ENCODE data around the gene BCL2.

The BCL2 gene

DNA sequence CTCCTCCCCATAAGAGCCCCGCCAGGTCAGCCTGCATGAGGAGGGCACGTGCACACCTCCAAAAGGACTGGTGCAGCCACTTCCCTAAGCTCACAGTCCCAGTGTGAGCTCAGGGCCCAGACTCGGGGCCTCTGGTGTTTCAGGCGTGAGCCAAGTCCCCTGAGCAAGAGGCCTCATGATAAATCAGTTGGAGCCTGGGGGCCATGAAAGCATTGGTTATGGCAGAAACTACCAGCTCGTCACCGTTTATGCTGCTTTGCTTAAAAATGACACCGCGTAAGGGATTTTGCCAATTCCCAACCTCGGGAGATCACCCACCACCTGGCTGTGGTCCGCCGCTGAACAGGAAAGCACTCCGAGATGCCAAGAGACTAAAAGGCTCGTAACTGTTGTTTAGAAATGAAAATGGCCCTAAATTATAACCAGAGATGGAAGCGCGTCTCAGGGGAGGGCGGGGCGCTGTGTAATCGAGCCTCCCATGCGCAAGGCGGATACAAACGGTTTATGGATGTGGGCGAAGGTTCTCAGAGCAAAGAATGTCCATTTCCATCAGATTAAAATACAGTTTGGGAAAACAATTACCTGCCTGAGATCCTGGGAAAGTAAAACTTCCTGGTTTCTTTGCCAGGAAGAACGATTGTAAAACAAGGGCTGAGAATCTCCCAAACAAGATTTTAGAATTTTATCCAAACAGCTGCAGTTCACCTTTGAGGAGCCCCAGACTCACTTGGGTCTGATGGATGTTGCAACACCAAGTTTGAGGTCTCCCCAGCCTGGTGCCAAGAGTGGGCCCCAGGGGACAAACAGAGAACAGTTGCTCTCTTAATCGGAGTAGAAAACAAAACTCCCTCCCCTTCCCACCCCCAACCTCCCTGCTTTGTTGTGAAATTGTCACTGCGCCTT, 141.4 kb downstream of the BCL2 start:
- no peak for DNase-seq

DNA sequence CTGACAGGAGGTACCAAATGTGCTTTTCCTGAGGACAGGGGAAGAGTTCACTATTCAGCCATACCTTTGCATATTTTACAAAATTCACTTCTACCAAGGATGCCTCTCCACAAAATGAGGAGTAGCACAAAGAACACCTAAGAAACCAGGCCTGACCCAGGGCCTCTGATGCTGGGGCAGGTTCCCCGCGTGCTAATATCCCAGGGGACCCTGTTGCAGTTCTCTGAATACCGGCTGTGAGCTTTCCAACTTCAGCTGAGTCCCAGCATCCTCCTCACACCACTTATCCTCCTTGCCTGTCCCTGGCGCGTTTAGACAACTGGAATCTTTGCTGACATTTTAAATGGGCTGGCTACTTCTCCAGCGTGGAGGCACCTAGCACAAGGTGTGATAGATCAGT, 142.3 kb downstream of the BCL2 start:
- DNase-seq, result no peak

DNA sequence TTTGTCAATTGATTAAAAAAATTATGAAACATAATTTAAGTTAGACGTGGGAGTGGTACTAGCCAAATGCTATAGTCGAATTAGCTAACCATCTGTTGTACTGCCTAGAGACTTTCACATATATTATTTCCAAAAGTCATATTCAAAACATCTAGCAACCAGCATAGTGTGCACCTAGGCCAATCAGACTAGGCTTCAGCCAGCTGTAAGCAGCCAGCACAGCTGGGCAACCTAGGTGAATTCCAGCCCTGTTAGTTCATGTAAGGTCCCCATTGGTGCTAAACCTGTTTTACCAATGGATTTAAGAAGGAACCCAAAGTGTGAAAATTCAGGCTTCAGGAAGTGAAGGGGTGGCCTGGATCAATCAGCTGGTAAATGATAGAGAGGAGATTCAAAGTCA, 144.3 kb downstream of the BCL2 start:
- DNase-seq, result no peak

DNA sequence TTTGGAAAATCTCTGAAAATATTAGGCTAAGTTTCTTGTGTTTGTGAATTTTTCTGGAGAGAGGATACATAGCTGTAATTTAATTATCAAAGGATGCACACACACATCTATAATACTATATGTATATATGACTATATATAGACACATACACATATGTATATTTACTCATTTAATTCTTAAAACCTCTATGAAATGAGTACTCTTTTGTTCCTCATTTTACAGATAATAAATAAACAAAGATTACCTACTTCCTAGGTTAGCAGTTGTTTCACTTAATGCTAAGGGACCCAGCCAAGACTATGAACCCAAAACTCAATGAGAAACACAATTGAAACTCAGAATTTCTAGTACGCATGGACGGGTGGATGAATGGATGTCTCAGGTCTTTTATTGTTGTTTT, 145.6 kb downstream of the BCL2 start:
- DNase-seq, result no peak

DNA sequence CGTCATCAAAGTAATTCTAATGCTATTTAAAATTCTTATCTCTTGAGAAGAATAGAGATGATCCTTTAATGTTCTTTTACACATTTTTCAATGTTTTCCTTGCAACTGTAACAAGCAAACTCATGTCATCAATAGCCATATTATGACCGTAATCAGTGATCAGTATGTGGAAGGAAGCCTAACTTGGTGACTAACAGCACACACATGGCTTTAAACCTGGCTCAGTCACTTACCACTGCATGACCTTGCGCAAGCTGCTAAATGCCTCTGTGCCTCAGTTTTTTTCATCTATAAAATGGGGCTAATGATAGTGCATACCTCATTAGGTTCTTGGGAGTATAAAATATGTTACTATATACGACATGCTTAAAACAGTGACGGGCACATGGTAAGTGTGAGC, 149.7 kb downstream of the BCL2 start:
- DNase-seq, result no peak

DNA sequence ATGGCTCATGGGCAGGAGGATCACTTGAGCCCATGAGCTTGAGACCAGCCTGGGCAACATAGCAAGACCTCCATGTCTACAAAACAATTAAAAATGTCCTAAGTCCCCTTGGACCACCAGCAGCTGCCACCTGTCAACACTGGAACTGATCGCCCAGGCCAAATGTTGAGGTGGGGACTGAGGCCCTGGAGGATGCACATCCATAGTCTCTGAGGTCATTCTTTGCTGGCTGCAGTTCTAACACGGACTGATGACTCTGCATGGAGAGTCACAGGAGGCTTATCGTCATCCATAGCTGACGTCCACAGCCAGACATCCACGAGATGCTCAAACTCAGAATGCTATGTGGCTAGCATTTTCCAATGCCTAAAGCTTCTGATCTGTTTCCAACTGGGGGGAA, 151.3 kb downstream of the BCL2 start:
- DNase-seq, result no peak

DNA sequence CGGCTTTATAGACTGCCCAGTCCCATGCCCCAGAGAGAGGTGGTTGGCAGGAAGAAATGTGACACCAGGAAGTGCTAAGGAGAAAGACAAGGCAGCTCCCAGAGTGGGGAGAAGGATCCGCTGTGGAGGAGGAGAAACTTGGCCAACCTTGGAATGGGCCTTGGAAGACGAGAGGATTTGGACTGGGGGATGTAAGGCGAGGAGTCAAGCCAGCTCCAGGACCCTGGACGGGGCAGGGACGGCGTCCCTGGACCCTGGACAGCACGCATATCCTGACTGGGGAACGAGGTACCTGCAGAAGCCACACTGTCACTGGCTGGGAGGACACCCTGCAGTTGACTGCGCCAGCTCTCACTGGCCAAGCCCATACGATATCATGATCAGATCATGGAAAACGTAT, 153.4 kb downstream of the BCL2 start:
- no peak for DNase-seq

DNA sequence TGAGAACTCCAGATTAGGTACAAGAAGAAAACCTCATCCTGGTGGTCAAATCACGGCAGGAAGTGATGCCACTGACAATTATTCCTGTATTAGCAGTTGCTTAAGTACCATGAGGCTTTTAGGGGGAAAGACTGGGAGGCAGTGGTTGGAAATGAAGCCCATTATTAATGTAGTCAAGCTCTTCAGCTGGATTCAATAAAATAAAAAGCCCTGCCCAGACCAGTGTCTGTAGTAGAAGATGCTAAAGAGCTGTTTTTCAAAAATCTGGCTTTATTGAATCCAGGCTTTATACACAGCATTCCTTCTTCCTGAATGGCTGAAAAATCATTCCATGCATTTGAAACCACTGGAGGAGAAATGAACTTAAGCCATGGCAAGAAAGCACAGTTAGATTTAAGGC, 155.2 kb downstream of the BCL2 start:
- no peak for DNase-seq

DNA sequence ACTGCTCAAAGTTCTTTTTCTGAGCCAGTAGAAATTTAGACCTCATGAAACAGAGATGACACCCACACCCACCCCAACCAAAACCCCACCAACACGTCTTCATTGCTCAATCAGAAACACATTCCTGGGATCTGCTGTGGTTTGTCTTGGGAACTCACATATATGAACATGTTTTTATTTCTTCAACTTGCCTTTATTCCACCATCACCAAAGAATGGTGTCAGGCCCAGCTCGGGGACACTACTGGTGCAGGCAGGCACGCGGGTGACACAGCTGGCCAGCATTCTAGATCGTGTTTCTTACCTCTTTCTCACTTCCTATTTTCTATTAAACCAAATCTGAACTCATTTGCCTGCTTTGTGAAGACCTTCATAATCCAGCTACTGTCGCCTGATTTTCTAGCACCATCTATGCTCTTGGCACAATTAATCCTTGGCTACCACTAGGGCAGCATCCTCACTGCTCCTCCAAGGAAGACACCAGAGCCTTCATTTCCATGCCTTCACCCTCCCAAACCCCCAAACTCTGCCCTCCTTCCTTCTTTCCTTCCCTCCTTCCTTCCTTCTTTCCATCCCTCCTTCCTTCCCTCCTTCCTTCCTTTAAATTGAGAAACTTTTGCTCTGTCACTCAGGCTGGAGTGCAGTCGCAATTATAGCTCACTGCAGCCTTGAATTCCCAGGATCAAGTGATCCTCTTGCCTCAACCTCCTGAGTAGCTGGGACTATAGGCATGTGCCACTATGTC, 157.1 kb downstream of the BCL2 start:
- peak in 1 of 5 donors; percentile 28 for DNase-seq

DNA sequence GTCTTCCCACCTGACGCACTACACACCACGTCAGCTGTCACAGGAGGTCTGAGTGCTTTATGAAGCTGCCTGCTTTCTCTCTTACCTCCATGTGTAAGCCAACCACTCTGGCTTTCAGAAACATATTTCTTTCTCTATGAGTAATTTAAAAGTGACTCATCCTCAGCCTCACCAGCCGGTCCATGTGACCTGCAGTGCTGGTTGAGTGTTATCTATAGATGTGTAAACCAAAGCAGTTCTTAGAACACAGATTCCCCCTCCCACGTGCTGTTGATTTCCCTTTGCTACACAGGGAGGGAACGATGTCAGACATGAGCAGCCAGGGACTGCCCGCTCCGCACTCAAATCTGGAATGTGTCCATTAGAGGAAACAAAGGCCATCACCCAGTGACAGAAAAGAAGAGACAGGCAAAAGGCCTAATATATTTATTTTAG, 157.8 kb downstream of the BCL2 start:
- DNase-seq, result peak; percentile 58 to 94 (median 72)

DNA sequence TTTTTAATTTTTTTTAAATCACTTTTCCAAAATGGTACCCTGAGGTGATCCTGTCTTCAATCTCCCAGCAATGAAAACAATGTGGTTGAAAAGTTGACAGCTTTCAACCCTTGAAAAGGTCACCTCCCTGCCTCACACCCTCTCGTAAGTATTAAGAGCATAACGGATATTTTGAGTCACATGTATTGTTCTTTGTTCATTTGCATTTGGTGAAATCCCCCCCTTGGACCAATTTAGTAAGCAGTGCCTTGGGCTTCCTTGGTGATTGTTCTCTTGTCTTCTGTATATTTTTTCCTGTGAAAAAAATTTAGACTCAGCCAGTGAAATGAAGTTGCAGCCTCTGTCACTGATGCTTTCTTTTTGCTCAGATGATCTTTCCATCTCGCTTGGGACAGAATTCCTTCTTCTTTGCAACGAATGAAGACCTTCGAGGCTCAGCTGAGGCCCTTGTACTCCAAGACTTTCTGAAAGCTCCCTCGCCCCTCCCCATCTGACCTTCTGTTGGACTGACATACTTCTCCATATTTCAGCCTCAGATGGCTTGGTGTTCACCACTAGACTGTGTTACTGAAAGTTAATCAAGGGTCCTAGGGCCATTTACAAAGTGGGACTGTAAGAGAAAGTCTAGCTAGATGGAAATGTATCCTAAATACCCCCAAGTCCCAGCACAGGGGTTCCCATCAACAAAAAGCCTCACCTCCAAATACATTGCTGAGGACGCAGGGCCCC, 158.4 kb downstream of the BCL2 start:
- DNase-seq, result peak in 2 of 5 donors; percentile 28 to 81

DNA sequence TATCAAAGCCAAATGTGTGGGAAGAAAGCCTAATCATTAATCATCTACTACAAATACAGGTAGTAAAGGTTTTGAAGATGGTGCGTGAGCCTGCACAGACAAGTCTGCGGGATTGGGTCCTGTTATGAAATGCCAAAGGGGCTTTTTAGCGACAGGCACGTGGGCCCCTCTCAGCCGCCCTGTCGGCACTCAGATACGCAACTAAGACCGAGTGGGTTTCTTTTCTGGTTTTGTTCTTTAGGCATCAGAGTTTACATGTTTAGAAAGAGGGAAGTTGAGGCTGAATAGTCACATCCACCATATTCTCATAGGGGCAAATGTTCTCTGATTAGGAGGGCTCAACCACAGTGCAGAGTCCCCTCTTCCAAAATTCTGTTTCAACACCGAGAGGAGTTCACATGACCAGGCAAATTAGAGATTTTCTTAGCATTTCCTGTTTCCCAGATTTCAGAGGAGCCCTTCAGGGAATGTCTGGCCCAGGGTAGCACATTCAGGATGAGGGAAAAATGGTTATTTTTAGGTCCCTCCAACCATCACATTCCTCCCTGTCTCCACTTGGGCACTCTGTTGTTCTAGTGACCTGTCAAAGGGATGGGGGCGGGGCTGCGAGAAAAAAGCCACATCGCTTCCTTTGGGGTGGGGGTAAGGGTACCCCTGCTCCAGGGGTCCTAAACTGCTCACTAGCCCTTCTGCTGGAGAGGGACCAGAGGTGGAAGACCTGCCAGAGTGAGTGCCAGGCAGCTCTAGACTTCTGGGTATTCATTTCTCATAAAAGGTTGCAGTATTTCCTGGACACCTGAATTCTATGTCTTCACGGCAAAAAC, 159.2 kb downstream of the BCL2 start:
- peak in 1 of 5 donors; percentile 25 for DNase-seq

DNA sequence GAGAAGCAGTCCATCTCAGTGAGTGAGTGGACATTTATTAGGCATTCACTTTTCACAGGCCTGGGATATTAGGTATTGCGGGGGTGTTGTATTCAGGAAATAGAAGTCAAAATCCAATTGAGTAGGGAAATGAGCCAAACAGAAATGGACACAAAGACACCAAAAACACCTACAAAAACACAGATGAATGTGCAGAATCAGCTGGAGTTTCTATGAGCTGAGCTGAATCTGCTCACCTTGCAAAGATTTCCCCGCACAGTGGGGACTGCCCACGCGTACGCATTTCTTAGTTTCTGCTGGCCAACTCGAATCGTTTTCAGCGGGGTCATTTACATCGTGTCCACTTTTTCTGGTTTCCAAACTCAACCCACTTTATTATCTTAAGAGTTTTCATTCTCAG, 160.0 kb downstream of the BCL2 start:
- DNase-seq, result peak in 1 of 5 donors; percentile 38

DNA sequence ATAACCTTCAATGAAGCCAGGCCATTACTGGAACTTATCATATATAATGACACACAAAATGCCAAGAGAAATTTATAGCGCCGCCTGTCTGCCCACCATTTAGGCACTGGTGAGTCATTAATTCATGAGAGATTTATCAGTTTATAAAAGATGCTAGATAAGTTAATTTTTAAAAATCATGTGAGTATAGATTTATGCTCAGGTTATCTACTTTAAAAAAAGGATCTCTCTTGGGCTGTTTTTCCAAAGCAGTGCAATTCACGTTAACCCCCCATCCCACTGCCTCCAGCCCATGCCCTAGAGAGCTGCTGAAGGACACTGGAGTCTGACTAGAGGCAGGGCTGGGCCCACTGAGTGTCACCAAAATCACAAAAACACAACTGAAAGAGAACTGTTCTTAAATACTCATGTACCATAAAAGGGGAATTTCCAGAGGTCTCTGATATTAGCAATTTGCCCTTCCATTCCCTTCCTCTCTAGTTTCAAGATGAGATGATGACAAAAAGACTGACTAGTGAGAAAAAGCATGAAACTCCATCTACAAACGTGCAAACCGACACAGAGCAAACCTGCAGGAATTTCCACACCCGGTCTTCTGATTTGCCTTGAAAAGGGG, 160.8 kb downstream of the BCL2 start:
- DNase-seq, result peak in 1 of 5 donors; percentile 63

DNA sequence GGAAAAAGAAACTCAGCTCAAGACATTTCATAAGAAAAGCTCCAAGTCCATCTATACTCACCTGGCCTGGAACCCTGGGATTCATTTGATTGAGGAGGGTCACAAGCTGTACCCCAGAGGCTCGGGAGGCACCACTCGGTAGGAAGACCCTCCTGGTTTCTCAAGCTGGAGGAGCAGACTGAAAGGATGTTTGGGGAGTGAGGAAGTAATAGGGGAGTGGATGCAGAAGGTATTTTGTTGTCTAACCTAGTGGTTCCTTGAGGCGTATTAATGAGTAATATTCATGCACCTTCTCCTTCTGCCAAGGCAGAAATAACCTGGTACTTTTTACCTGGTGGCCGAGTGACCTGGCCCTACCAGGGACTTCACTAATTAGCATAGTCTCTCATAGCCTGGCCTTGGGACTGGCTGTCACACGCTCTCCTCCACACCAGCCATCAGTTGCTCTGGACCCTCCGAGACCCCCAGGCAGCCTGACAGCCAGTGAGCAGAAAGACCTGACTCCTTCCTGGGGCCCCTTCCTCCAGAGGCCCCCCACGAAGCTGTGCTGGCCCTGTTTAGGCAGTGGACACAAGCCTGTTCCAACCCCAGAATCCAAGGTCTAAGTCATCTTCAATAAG, 161.4 kb downstream of the BCL2 start:
- DNase-seq, result no peak

DNA sequence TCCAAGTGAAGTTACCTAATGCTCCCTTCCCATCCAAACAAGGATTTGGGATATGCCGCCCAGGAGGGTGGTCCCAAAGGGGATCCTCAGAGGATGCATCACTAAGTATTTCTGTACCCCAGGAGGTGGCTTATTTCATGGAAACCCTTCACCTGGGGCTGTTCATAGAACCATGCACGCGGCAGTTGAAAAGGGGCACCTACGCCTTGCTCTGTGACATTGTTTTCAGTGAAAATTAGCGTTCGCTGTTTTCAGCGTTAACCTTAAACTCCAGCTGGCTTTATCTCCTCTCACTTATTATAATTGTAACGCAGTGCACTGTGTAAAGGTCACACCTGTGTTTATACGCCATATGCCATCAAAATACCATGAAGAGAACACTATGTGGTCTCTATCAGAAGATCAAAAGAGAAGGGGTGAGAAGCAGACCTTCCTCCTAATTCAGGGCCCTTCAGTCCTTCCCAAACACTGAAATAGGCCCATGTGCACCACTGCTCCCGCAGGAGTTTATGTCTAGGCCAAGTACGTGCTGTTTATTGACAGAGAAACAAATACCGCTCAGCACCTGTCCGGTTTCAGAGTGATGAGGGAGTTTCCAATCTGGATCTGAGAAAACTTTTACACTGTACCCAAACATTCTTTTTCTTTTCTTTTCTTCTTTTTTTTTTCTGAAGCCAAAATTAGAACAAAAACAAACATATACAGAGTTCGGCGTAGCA, 162.1 kb downstream of the BCL2 start:
- DNase-seq, result peak in 1 of 5 donors; percentile 42

DNA sequence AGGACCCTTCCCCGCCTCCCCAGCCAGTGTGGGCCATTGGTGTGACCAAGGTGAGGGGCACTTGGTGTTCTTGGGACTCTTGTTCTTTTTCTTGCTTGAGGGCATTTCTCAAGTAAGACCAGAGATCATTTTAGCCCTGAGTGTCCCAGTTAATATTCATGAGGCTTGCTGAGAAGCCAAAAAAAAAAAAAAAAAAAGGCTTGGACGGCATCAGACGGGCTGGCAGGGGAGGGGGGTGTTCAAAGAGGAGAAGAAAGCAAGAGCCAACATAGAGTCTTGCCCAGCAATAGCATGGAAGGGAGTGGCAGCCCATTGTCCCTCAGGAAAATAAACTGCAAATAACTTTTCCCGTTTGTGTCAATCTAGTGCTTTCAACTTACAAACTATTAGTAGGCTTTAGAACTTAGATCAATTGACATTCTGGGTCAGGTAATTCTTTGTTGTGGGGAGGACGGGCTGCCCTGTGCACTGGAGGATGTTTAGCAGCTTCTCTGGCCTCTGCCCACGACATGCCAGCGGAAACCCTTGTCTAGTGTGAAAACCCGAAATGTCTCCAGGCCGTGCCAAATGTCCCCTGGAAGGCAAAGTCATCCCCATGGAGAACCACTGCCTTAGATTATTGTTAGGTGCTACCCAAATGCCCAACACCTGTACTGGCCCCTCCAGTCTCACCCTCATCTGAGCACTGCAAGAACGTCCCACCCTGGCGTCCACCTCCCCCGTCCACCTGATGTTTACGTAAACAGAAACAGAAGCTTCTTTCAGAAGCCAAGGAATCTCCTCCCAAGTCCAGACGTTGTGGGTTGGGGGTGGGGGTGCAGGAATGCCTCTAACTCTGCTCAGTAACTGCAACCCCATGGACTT, 163.4 kb downstream of the BCL2 start:
- peak in 1 of 5 donors; percentile 13 for DNase-seq

DNA sequence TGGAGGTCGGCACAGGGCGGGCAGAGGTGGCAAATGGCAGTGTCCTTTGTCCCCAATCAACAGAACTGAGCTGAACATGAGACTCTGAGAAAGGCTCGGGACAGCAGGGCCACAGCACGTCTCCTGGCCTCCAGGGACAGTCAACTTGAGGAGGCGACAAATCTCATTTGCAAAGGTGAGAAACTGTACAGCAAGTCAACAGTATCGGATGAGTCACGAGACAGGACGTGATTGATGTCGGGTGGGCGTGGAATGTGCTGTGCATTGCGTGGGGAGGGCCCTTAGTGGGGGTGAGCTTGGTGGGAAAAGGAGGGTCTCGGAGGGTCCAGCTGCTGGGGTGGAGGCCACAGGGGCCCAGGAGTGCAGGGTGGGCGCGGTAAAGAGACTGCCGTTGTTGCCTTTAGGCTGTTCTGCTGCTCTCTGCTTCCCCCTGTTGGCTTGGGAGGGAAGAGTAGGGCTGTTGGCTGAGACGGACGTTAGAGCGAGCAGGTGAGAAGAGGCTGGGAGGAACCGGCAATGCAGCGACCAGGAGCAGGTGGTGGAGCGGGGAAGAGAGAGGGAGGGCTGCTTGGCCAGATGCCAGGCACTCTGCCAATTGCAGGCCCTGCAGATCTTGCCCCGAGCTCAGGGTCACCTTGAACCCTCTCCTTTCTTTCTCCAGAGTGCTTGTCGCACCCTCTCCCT, 164.3 kb downstream of the BCL2 start:
- DNase-seq, result peak; percentile 45 to 88 (median 69)
